Suprapubic skin (tissue), 4 donors: ENCODE data around the gene GAS2L2. TPM values are rescaled to one million over a fixed set of nuclear protein-coding genes. Genes with fewer than 3 reads are reported as not detected.

ENCODE experiments used
- DNase-seq, 2 donors: peaks; one replicate each; pipeline ENCODE4 v3.0.0-alpha.2; 2019; ENCODE audit warnings: low spot score in 2 of 2
- H3K27ac ChIP-seq: fragments of 200-600 bp; sonication (generic); one replicate; pipeline ENCODE4 v1.5.1; 2019
- H3K27me3 ChIP-seq: fragments of 200-600 bp; sonication (generic); one replicate; pipeline ENCODE4 v1.5.1; 2019
- H3K36me3 ChIP-seq: fragments of 200-600 bp; sonication (generic); one replicate; pipeline ENCODE4 v1.5.1; 2019
- H3K4me1 ChIP-seq: fragments of 200-600 bp; sonication (generic); one replicate; pipeline ENCODE4 v1.5.1; 2019
- H3K4me3 ChIP-seq: fragments of 200-600 bp; sonication (generic); one replicate; pipeline ENCODE4 v1.5.1; 2019; ENCODE audit warnings: mild to moderate bottlenecking
- H3K9me3 ChIP-seq: fragments of 200-600 bp; sonication (generic); one replicate; pipeline ENCODE4 v1.5.1; 2019
- CTCF ChIP-seq, 2 donors: fragments of 200-600 bp in 1 of 2; fragments of 450-650 bp in 1 of 2; sonication (generic) in 1 of 2; IDR thresholded peaks; one replicate each; pipeline ENCODE4 v1.5.1; 2016 to 2019; ENCODE audit warnings: antibody characterized with exemption in 2 of 2, mild to moderate bottlenecking in 1 of 2, moderate library complexity in 1 of 2
- EP300 ChIP-seq: sonication (generic); formaldehyde crosslinking; IDR thresholded peaks from one replicate; pipeline ENCODE4 v1.6.1; 2017; ENCODE audit warnings: antibody characterized with exemption
- POLR2A ChIP-seq, 2 donors: fragments of 450-650 bp; IDR thresholded peaks; one replicate each; pipeline ENCODE4 v1.6.1; 2017; ENCODE audit warnings: antibody characterized with exemption in 2 of 2, mild to moderate bottlenecking in 2 of 2, moderate library complexity in 2 of 2
- POLR2AphosphoS5 ChIP-seq, 3 donors: sonication (generic); formaldehyde crosslinking; IDR thresholded peaks; one replicate each; pipeline ENCODE4 v1.6.1; 2017; ENCODE audit warnings: antibody characterized with exemption in 3 of 3
- WGBS: methylation state at CpG from one replicate; pipeline ENCODE4 v1.1.5; 2018; 5-methylcytosine and 5-hydroxymethylcytosine counted together
- total RNA-seq, 4 donors: library from RNA; depleted of rRNA; stranded (reverse); fragments of >200 nt; gene quantifications; one replicate each; pipeline ENCODE4 v1.1.0, GENCODE V29; 2016

GAS2L2 gene
- total RNA-seq, 4 donors from 2014 or later = 0.24 to 0.49 TPM; not detected in 2

- H3K4me1 ChIP-seq = peaks cover 9% of the 10 kb centered on the region
Observed at GRCh38 chr17:35716173-35716572, 36.9 kb downstream of the GAS2L2 start.

GRCh38 chr17:35715416-35715815 lies 37.6 kb downstream of the GAS2L2 start:
- Histone ChIP-seq H3K27ac (no peak overlapping the region), H3K36me3 (peaks cover 40% of the 10 kb centered on the region)
- no peak for DNase-seq

More at GRCh38 chr17:35716173-35716572, 36.9 kb downstream of the GAS2L2 start:
- no peaks in the 10 kb centered on the region for H3K9me3 ChIP-seq
- H3K27ac ChIP-seq = peak overlapping the region; percentile 43
- no peaks in the 10 kb centered on the region for H3K27me3 ChIP-seq
- TF ChIP-seq POLR2AphosphoS5 (IDR thresholded peaks at IDR 0.05) = no peak
- no peak for TF ChIP-seq CTCF (IDR thresholded peaks at IDR 0.05)
- TF ChIP-seq EP300 = no peak
- no peak for TF ChIP-seq POLR2A (IDR thresholded peaks at IDR 0.05)
- no peak overlapping the region for H3K4me3 ChIP-seq
- DNase-seq = no peak
- peaks cover 33% of the 10 kb centered on the region for H3K36me3 ChIP-seq
- WGBS = 81% methylated on average over 3 of the region's 3 CpGs

GRCh38 chr17:35714988-35715387 lies 38.1 kb downstream of the GAS2L2 start:
- no peak for DNase-seq
- Histone ChIP-seq H3K4me1 (peaks cover 9% of the 10 kb centered on the region), H3K27ac (no peak overlapping the region), H3K4me3 (no peak overlapping the region), H3K27me3 (no peaks in the 10 kb centered on the region), H3K36me3 (peaks cover 44% of the 10 kb centered on the region), H3K9me3 (no peaks in the 10 kb centered on the region)
- TF ChIP-seq POLR2AphosphoS5 (IDR thresholded peaks at IDR 0.05) = no peak
- no peak for TF ChIP-seq CTCF (IDR thresholded peaks at IDR 0.05)
- TF ChIP-seq EP300 = no peak
- TF ChIP-seq POLR2A (IDR thresholded peaks at IDR 0.05) = no peak
- WGBS = 83% methylated on average over 2 of the region's 2 CpGs

More at GRCh38 chr17:35715416-35715815, 37.6 kb downstream of the GAS2L2 start:
- no peak for TF ChIP-seq CTCF (IDR thresholded peaks at IDR 0.05)
- TF ChIP-seq EP300 = no peak
- no peak for TF ChIP-seq POLR2A (IDR thresholded peaks at IDR 0.05)
- no peak for TF ChIP-seq POLR2AphosphoS5 (IDR thresholded peaks at IDR 0.05)
- Histone ChIP-seq H3K4me3 (no peak overlapping the region), H3K9me3 (no peaks in the 10 kb centered on the region), H3K27me3 (no peaks in the 10 kb centered on the region), H3K4me1 (peaks cover 9% of the 10 kb centered on the region)

GRCh38 chr17:35713069-35713728 lies 39.8 kb downstream of the GAS2L2 start:
- WGBS = 41% methylated on average over 7 of the region's 7 CpGs
- TF ChIP-seq EP300 (no peak), POLR2A (IDR thresholded peaks at IDR 0.05) (no peak), POLR2AphosphoS5 (IDR thresholded peaks at IDR 0.05) (no peak), CTCF (IDR thresholded peaks at IDR 0.05) (no peak)
- Histone ChIP-seq H3K9me3 (no peaks in the 10 kb centered on the region), H3K4me1 (peaks cover 18% of the 10 kb centered on the region), H3K36me3 (peaks cover 48% of the 10 kb centered on the region), H3K27me3 (no peaks in the 10 kb centered on the region), H3K4me3 (no peak overlapping the region), H3K27ac (no peak overlapping the region)
- DNase-seq = no peak

- WGBS = 96% methylated on average over 2 of the region's 2 CpGs
- H3K4me1 ChIP-seq = peaks cover 9% of the 10 kb centered on the region
- H3K27ac ChIP-seq = no peak overlapping the region
- H3K4me3 ChIP-seq = no peak overlapping the region
- H3K36me3 ChIP-seq = peaks cover 33% of the 10 kb centered on the region
- H3K27me3 ChIP-seq = no peaks in the 10 kb centered on the region
- TF ChIP-seq EP300 (no peak), POLR2A (IDR thresholded peaks at IDR 0.05) (no peak), CTCF (IDR thresholded peaks at IDR 0.05) (no peak), POLR2AphosphoS5 (IDR thresholded peaks at IDR 0.05) (no peak)
- DNase-seq = no peak
- H3K9me3 ChIP-seq = no peaks in the 10 kb centered on the region
Observed at GRCh38 chr17:35710950-35711349, 42.1 kb downstream of the GAS2L2 start.
